SK-N-SH (cell line): ENCODE data around the gene TTC7B.

Experiments used
- EP300 ChIP-seq, 2 experiments: IDR thresholded peaks; 2 replicates each; pipeline versions ENCODE4 v1.4.0 to v1.6.1; 2012; ENCODE audit warnings: borderline replicate concordance in 1 of 2, low read depth in 1 of 2, low read length in 1 of 2
- POLR2AphosphoS5 ChIP-seq: IDR thresholded peaks from 2 replicates; pipeline ENCODE4 v1.6.1; 2012; ENCODE audit warnings: low read depth, low read length
- TF ChIP-seq, protein P1 (sequence below): fragments of 200-600 bp; sonication (generic); IDR thresholded peaks from 2 replicates; pipeline ENCODE4 v1.6.1; 2017; ENCODE audit warnings: antibody characterized with exemption, mild to moderate bottlenecking, moderate library complexity

DNA sequence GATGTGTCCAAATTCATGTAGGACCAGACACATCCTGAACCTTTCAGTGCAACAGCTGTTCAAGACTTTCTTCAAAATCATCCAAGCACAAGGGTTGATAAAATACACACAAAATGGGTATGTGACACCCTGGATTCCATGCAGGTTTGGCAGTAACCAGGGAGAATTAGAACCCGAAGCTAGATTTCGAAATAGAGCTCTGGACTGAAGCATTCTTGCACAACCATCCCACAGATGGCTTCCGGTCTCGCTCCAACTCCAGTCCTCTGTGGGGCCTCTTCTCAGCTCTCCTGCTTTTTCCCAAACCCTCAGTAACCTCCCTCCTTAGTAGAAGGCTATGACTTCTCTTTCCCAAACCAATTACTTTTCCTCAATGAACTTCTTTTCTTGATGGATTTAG lies 171.3 kb downstream of the TTC7B start:
- no peak for TF ChIP-seq POLR2AphosphoS5
- TF ChIP-seq, protein P1, sequence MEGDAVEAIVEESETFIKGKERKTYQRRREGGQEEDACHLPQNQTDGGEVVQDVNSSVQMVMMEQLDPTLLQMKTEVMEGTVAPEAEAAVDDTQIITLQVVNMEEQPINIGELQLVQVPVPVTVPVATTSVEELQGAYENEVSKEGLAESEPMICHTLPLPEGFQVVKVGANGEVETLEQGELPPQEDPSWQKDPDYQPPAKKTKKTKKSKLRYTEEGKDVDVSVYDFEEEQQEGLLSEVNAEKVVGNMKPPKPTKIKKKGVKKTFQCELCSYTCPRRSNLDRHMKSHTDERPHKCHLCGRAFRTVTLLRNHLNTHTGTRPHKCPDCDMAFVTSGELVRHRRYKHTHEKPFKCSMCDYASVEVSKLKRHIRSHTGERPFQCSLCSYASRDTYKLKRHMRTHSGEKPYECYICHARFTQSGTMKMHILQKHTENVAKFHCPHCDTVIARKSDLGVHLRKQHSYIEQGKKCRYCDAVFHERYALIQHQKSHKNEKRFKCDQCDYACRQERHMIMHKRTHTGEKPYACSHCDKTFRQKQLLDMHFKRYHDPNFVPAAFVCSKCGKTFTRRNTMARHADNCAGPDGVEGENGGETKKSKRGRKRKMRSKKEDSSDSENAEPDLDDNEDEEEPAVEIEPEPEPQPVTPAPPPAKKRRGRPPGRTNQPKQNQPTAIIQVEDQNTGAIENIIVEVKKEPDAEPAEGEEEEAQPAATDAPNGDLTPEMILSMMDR = no peak
- no peak for TF ChIP-seq EP300 (IDR thresholded peaks at IDR 0.05; ENCODE audit: borderline replicate concordance in 1 of 2, low read depth in 1 of 2, low read length in 1 of 2)
